HG03025 (cell line): ENCODE data around the gene IMPDH1.

Experiments
- ATAC-seq: cut with Tn5 transposase; IDR thresholded peaks from one replicate; pipeline ENCODE4 v1.9.1; 2021; ENCODE audit warnings: mild to moderate bottlenecking, moderate library complexity; ENCODE audit not compliant: unreplicated experiment, low FRiP score

IMPDH1 gene

GRCh38 chr7:128363261-128363721 is 46.5 kb downstream of the IMPDH1 start:
- no peak for ATAC-seq

GRCh38 chr7:128362670-128363069 is 47.1 kb downstream of the IMPDH1 start:
- ATAC-seq = no peak

GRCh38 chr7:128361411-128362379 is 48.1 kb downstream of the IMPDH1 start, which contains the start of gene PRRT4:
Gene PRRT4, minus strand, starts transcription at chr7:128361690.
- no peak for ATAC-seq

GRCh38 chr7:128360359-128360678 is 49.5 kb downstream of the IMPDH1 start:
- ATAC-seq = no peak

GRCh38 chr7:128359939-128360338 is 49.8 kb downstream of the IMPDH1 start:
- no peak for ATAC-seq

- no peak for ATAC-seq
These were observed 50.4 kb downstream of the IMPDH1 start for GRCh38 chr7:128359336-128359735.

- ATAC-seq = no peak
These were observed 51.5 kb downstream of the IMPDH1 start for GRCh38 chr7:128358233-128358632.

- no peak for ATAC-seq
These were observed 52.6 kb downstream of the IMPDH1 start for GRCh38 chr7:128357217-128357613.

GRCh38 chr7:128356546-128357216 is 53.1 kb downstream of the IMPDH1 start:
- ATAC-seq = no peak

- no peak for ATAC-seq
These were observed 56.2 kb downstream of the IMPDH1 start for GRCh38 chr7:128353610-128354009.

GRCh38 chr7:128353189-128353588 is 56.6 kb downstream of the IMPDH1 start:
- ATAC-seq = no peak

GRCh38 chr7:128352636-128353035 is 57.1 kb downstream of the IMPDH1 start:
- no peak for ATAC-seq

- ATAC-seq = no peak
These were observed 57.6 kb downstream of the IMPDH1 start for GRCh38 chr7:128352153-128352537.

GRCh38 chr7:128351296-128352152 is 58.3 kb downstream of the IMPDH1 start:
- no peak for ATAC-seq

GRCh38 chr7:128350708-128351295 is 59.0 kb downstream of the IMPDH1 start:
- no peak for ATAC-seq

GRCh38 chr7:128349466-128349825 is 60.3 kb downstream of the IMPDH1 start:
- ATAC-seq = no peak

- no peak for ATAC-seq
These were observed 62.1 kb downstream of the IMPDH1 start for GRCh38 chr7:128347647-128348097.

- no peak for ATAC-seq
These were observed 65.4 kb downstream of the IMPDH1 start for GRCh38 chr7:128344431-128344774.

GRCh38 chr7:128343554-128344430 is 66.0 kb downstream of the IMPDH1 start, which contains the start of gene RBM28:
Gene RBM28, minus strand, starts transcription at chr7:128343908. Its CDS starts 115 bp downstream, at chr7:128343793.
- peak; percentile 92 for ATAC-seq
